ENCODE measurements around the gene DYNC1I2. TPM values are rescaled to one million over a fixed set of nuclear protein-coding genes. Genes with fewer than 3 reads are reported as not detected.

Gene DYNC1I2
- polyA plus RNA-seq, 3 donors = 30.8 to 39.1 (median 32.2) TPM

DNA sequence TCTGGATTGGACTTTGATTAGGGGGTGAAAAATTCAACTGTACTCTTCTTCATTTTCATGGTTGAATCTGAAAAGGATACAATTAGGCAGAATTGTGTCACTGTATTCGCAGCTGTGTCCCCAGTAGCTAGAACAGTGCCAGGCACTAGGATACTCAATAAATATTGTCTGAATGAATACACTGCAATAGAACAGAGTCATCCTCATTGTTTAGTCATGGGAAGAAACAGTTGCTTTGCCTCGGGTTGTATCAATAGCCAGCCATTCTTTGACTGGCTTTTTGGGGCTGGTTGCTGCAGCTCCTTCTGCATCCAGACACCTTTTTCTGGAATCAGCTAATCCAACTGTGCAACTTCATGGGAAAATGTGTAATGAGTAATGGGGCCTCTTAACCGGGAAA is 18.1 kb upstream of the DYNC1I2 start:
- H3K27me3 ChIP-seq (ENCODE audit: control insufficient read depth in 2 of 2, insufficient read depth in 2 of 2, low read length in 2 of 2) = no peaks in the 10 kb centered on the region
- Mint-ChIP-seq H3K4me1 (peaks cover 6% of the 10 kb centered on the region), H3K36me3 (no peaks in the 10 kb centered on the region), H3K4me3 (no peak overlapping the region), H3K9me3 (no peaks in the 10 kb centered on the region), H3K27ac (no peak overlapping the region), H3K27me3 (ENCODE audit: low read depth in 3 of 3) (peaks cover 0 to 6% (median 1%) of the 10 kb centered on the region in 3 donors)
- 0% methylated on average over 1 of the region's 3 CpGs for WGBS (ENCODE audit: insufficient coverage)
- no peak overlapping the region for H2AFZ ChIP-seq (ENCODE audit: insufficient read depth, low read depth, low read length, poor library complexity, severe bottlenecking)
- intact Hi-C loops (cut with micrococcal nuclease) = no loop called here
- H3K9ac ChIP-seq (ENCODE audit: insufficient read depth, low read length, poor library complexity, severe bottlenecking) = no peak overlapping the region
- no peaks in the 10 kb centered on the region for H3K36me3 ChIP-seq (replicated peaks in 1 of 2; ENCODE audit: control insufficient read depth in 1 of 2, insufficient read depth in 2 of 2, low read length in 2 of 2)
- H3K27ac ChIP-seq (ENCODE audit: low read depth in 1 of 2, low read length in 2 of 2) = no peak overlapping the region
- no peak overlapping the region for H3K4me3 ChIP-seq (replicated peaks in 1 of 3; ENCODE audit: low read depth in 2 of 3, low read length in 3 of 3)
- TF ChIP-seq CTCF (IDR thresholded peaks at IDR 0.05) = no peak
- no peak for DNase-seq
- H3K79me2 ChIP-seq (ENCODE audit: insufficient read depth, low read length) = no peaks in the 10 kb centered on the region
- H4K20me1 ChIP-seq (ENCODE audit: insufficient read depth, low read length) = no peaks in the 10 kb centered on the region
- H3K9me3 ChIP-seq (replicated peaks in 1 of 2; ENCODE audit: control insufficient read depth in 1 of 2, insufficient read depth in 1 of 2, low read length in 2 of 2) = no peaks in the 10 kb centered on the region
- no peaks in the 10 kb centered on the region for H3K4me1 ChIP-seq (ENCODE audit: control insufficient read depth in 1 of 2, insufficient read depth in 2 of 2, low read length in 2 of 2)
- no peak overlapping the region for H3K4me2 ChIP-seq (replicated peaks; ENCODE audit: extremely low read depth, low read length, poor library complexity, severe bottlenecking)

- H3K9me3 ChIP-seq (replicated peaks in 1 of 2; ENCODE audit: control insufficient read depth in 1 of 2, insufficient read depth in 1 of 2, low read length in 2 of 2) = no peaks in the 10 kb centered on the region
- no peak overlapping the region for H3K4me3 ChIP-seq (replicated peaks in 1 of 3; ENCODE audit: low read depth in 2 of 3, low read length in 3 of 3)
- H3K27ac Mint-ChIP-seq = peak overlapping the region in 1 of 7 donors; percentile 14
- H3K36me3 Mint-ChIP-seq = no peaks in the 10 kb centered on the region
- no peaks in the 10 kb centered on the region for H3K79me2 ChIP-seq (ENCODE audit: insufficient read depth, low read length)
- no peak overlapping the region for H3K4me2 ChIP-seq (replicated peaks; ENCODE audit: extremely low read depth, low read length, poor library complexity, severe bottlenecking)
- H3K9ac ChIP-seq (ENCODE audit: insufficient read depth, low read length, poor library complexity, severe bottlenecking) = no peak overlapping the region
- H3K4me3 Mint-ChIP-seq = no peak overlapping the region
- peaks cover 6% of the 10 kb centered on the region for H3K4me1 Mint-ChIP-seq
- no peaks in the 10 kb centered on the region for H3K4me1 ChIP-seq (ENCODE audit: control insufficient read depth in 1 of 2, insufficient read depth in 2 of 2, low read length in 2 of 2)
- no peak for DNase-seq
- no peak overlapping the region for H2AFZ ChIP-seq (ENCODE audit: insufficient read depth, low read depth, low read length, poor library complexity, severe bottlenecking)
- intact Hi-C loops (cut with micrococcal nuclease) = no loop called here
- H3K36me3 ChIP-seq (replicated peaks in 1 of 2; ENCODE audit: control insufficient read depth in 1 of 2, insufficient read depth in 2 of 2, low read length in 2 of 2) = no peaks in the 10 kb centered on the region
- no peaks in the 10 kb centered on the region for H3K27me3 ChIP-seq (ENCODE audit: control insufficient read depth in 2 of 2, insufficient read depth in 2 of 2, low read length in 2 of 2)
- H3K27me3 Mint-ChIP-seq (ENCODE audit: low read depth in 3 of 3) = peaks cover 1 to 5% (median 2%) of the 10 kb centered on the region in 3 donors
- H3K27ac ChIP-seq (ENCODE audit: low read depth in 1 of 2, low read length in 2 of 2) = no peak overlapping the region
- no peak for TF ChIP-seq CTCF (IDR thresholded peaks at IDR 0.05)
- no peaks in the 10 kb centered on the region for H4K20me1 ChIP-seq (ENCODE audit: insufficient read depth, low read length)
- no peaks in the 10 kb centered on the region for H3K9me3 Mint-ChIP-seq
Observed at GRCh38 chr2:171670655-171671054, 16.6 kb upstream of the DYNC1I2 start.

Data from CD14-positive monocyte (primary cell).